Endodermal cell (in vitro differentiated cells): ENCODE results near the gene DNAAF8. TPM values are rescaled to one million over a fixed set of nuclear protein-coding genes. Genes with fewer than 3 reads are reported as not detected.

Experiments used
- DNase-seq: peaks from one replicate; pipeline ENCODE4 v3.0.0-alpha.2; 2017
- H3K27ac ChIP-seq: 2 replicates; pipeline ENCODE4 v1.5.1; 2013; ENCODE audit warnings: mild to moderate bottlenecking, low read depth, low read length, moderate library complexity
- H3K27me3 ChIP-seq: 2 replicates; pipeline ENCODE4 v1.6.1; 2013; ENCODE audit warnings: mild to moderate bottlenecking, low read length, moderate library complexity; ENCODE audit not compliant: insufficient read depth, control insufficient read depth, poor library complexity, severe bottlenecking
- H3K36me3 ChIP-seq: 2 replicates; pipeline ENCODE4 v1.7.0; 2013; ENCODE audit warnings: mild to moderate bottlenecking, low read length, moderate library complexity; ENCODE audit not compliant: control insufficient read depth, insufficient read depth
- H3K4me1 ChIP-seq: one replicate; pipeline ENCODE4 v1.7.0; 2013; ENCODE audit warnings: low read length; ENCODE audit not compliant: control insufficient read depth, insufficient read depth
- H3K4me3 ChIP-seq: 2 replicates; pipeline ENCODE4 v1.5.1; 2013; ENCODE audit warnings: mild to moderate bottlenecking, low read length, moderate library complexity
- H3K9ac ChIP-seq: 2 replicates; pipeline ENCODE4 v1.6.1; 2013; ENCODE audit warnings: mild to moderate bottlenecking, low read length, moderate library complexity; ENCODE audit not compliant: poor library complexity, severe bottlenecking; ENCODE audit errors: extremely low read depth
- H3K9me3 ChIP-seq: 2 replicates; pipeline ENCODE4 v1.6.1; 2013; ENCODE audit warnings: mild to moderate bottlenecking, low read length, moderate library complexity; ENCODE audit not compliant: control insufficient read depth
- H3K27ac Mint-ChIP-seq: 2 replicates; pipeline ENCODE4 v1.8.0; 2020; ENCODE audit warnings: mixed read lengths
- H3K27me3 Mint-ChIP-seq: 2 replicates; pipeline ENCODE4 v1.8.0; 2021; ENCODE audit warnings: mild to moderate bottlenecking, mixed read lengths; ENCODE audit not compliant: insufficient read depth
- H3K36me3 Mint-ChIP-seq: 2 replicates; pipeline ENCODE4 v1.8.0; 2020; ENCODE audit warnings: low read depth, mixed read lengths
- H3K4me1 Mint-ChIP-seq: 2 replicates; pipeline ENCODE4 v1.8.0; 2020; ENCODE audit warnings: mixed read lengths
- H3K4me3 Mint-ChIP-seq: 2 replicates; pipeline ENCODE4 v1.8.0; 2020; ENCODE audit warnings: mild to moderate bottlenecking, moderate library complexity, mixed read lengths
- H3K9me3 Mint-ChIP-seq: 2 replicates; pipeline ENCODE4 v1.8.0; 2020; ENCODE audit warnings: mild to moderate bottlenecking, mixed read lengths
- WGBS, 2 experiments: methylation state at CpG; one replicate each; pipeline versions ENCODE4 v1.1.5 to v1.1.7; 2013; ENCODE audit warnings: missing lambda C conversion rate in 2 of 2, mixed read lengths in 1 of 2; ENCODE audit not compliant: insufficient coverage in 1 of 2, insufficient read length in 1 of 2; 5-methylcytosine and 5-hydroxymethylcytosine counted together
- total RNA-seq, 2 donors: library from RNA; stranded (reverse); fragmentation: NEBNext Ultra II Directional in 1 of 2; extraction: Animal tissue kit (Norgen Biotek cat#: 25700) in 1 of 2; gene quantifications; 2 replicates in 1 of 2; 3 replicates in 1 of 2; pipeline ENCODE4 v1.2.1, GENCODE V29; 2021
- TF ChIP-seq, protein P1 (sequence below): fragments of 200-600 bp; sonication (generic); conservative IDR thresholded peaks from 2 replicates; pipeline ENCODE4 v1.5.0; 2021; ENCODE audit warnings: antibody characterized with exemption, mild to moderate bottlenecking

Gene DNAAF8
- total RNA-seq, 2 donors from 2014 or later, result 0.35 to 0.64 TPM

DNA sequence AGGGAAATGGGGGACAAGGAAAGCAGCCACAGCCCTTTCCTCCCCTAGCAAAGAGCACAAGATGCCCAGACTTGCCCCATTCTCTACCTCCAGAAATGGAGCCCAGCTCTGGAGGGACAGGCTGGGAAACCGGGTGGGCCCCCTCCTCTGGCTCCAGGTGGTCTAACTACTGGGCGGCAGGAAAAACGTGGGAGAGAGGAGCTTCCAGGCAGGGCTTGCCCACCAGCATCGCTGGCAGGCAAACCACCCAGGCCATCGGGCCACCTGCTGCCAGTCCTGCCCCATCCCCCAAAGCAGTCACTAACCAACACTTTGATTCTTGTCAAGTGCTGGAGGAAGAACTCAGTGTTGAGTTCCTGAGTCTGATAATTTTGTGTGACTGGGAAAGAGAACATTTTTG is 15.9 kb upstream of the DNAAF8 start:
- H3K4me3 Mint-ChIP-seq, result no peak overlapping the region
- peaks cover 48% of the 10 kb centered on the region for H3K36me3 Mint-ChIP-seq
- H3K4me1 ChIP-seq, result no peaks in the 10 kb centered on the region
- TF ChIP-seq, protein P1, sequence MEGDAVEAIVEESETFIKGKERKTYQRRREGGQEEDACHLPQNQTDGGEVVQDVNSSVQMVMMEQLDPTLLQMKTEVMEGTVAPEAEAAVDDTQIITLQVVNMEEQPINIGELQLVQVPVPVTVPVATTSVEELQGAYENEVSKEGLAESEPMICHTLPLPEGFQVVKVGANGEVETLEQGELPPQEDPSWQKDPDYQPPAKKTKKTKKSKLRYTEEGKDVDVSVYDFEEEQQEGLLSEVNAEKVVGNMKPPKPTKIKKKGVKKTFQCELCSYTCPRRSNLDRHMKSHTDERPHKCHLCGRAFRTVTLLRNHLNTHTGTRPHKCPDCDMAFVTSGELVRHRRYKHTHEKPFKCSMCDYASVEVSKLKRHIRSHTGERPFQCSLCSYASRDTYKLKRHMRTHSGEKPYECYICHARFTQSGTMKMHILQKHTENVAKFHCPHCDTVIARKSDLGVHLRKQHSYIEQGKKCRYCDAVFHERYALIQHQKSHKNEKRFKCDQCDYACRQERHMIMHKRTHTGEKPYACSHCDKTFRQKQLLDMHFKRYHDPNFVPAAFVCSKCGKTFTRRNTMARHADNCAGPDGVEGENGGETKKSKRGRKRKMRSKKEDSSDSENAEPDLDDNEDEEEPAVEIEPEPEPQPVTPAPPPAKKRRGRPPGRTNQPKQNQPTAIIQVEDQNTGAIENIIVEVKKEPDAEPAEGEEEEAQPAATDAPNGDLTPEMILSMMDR, result no peak
- no peak overlapping the region for H3K4me3 ChIP-seq
- 66 to 73% methylated on average over 4 to 5 of the region's 5 CpGs for WGBS, 2 experiments
- no peak overlapping the region for H3K27ac Mint-ChIP-seq
- H3K27me3 ChIP-seq, result no peaks in the 10 kb centered on the region
- H3K9me3 ChIP-seq, result no peaks in the 10 kb centered on the region
- no peak overlapping the region for H3K27ac ChIP-seq
- DNase-seq, result no peak
- no peaks in the 10 kb centered on the region for H3K27me3 Mint-ChIP-seq
- no peaks in the 10 kb centered on the region for H3K9me3 Mint-ChIP-seq
- H3K4me1 Mint-ChIP-seq, result peaks cover 4% of the 10 kb centered on the region
- H3K36me3 ChIP-seq, result peaks cover 39% of the 10 kb centered on the region
- no peak overlapping the region for H3K9ac ChIP-seq

DNA sequence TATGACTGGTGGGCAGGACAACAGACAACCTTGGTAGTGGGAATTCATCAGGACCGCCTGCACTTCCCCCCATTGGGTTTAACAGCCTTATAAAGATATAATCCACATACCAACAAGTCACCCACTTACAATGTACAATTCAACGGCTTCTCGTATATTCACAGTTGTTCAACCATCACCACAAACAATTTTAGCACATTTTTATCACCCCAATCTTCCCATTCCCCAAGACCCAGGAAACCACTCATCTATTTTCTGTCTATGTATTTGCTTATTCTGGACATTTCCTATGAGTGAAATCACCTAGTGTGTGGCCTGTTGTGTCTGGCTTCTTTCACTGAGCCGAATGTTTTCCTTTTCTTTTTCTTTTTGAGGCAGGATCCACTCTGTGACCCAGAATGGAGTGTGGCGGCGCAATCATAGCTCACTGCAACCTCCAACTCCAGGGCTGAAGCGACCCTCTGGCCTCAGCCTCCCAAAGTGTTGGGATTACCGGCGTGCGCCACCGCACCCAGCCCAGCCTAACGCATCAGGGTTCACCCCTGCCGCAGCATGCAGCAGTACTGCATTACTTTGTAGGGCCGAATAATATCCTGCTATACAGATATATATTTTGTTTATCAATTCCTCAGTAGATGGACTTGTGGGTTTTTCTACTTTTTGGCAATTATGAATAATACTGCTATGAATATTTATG is 11.1 kb upstream of the DNAAF8 start:
- Histone ChIP-seq H3K9me3 (no peaks in the 10 kb centered on the region), H3K4me1 (no peaks in the 10 kb centered on the region), H3K36me3 (peaks cover 43% of the 10 kb centered on the region), H3K9ac (no peak overlapping the region), H3K27ac (no peak overlapping the region), H3K4me3 (no peak overlapping the region), H3K27me3 (no peaks in the 10 kb centered on the region)
- Mint-ChIP-seq H3K36me3 (peaks cover 37% of the 10 kb centered on the region), H3K27ac (peak overlapping the region; percentile 5), H3K4me3 (no peak overlapping the region), H3K4me1 (peaks cover 4% of the 10 kb centered on the region), H3K27me3 (no peaks in the 10 kb centered on the region), H3K9me3 (no peaks in the 10 kb centered on the region)
- DNase-seq, result no peak
- 90 to 95% methylated on average over 10 to 14 of the region's 14 CpGs for WGBS, 2 experiments
- TF ChIP-seq, protein P1, result no peak

DNA sequence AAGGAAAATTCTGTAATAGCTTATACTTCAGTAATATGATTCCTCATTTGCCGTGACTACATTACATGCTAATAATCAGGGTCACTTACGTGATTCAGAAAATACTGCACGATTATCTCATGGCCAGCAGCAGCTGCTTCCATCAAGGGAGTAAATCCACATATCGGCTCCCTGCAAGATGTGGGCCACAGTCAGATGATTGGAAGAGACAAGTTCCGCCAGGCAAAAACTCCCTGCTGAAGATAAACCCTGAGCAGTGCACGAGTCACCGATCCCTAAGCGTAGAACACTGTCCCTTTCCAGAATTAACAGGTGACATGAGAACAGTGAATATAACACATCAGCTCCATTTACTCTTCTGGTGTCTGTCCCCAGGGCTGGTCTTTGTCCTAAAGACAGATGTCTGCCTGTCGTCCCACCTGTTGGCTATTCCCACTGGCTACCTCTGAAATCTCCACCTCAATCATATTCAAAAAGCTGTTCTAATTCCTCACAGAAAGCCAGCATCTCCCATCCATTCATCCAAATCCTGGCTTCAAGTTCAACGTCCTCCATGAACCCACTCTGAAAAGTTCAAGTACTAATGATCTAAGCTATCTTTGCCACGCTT is 9.6 kb upstream of the DNAAF8 start:
- no peak overlapping the region for H3K4me3 Mint-ChIP-seq
- Histone ChIP-seq H3K9ac (no peak overlapping the region), H3K4me1 (no peaks in the 10 kb centered on the region), H3K36me3 (peaks cover 50% of the 10 kb centered on the region), H3K27me3 (no peaks in the 10 kb centered on the region), H3K27ac (no peak overlapping the region), H3K9me3 (no peaks in the 10 kb centered on the region), H3K4me3 (no peak overlapping the region)
- no peaks in the 10 kb centered on the region for H3K9me3 Mint-ChIP-seq
- TF ChIP-seq, protein P1, result no peak
- H3K27ac Mint-ChIP-seq, result no peak overlapping the region
- WGBS, 2 experiments, result 92 to 97% methylated on average over 9 to 11 of the region's 11 CpGs
- peaks cover 39% of the 10 kb centered on the region for H3K36me3 Mint-ChIP-seq
- no peaks in the 10 kb centered on the region for H3K27me3 Mint-ChIP-seq
- no peak for DNase-seq
- H3K4me1 Mint-ChIP-seq, result no peaks in the 10 kb centered on the region
